GM13977 (cell line): ENCODE data around the gene GALNT16.

Experiments
- DNase-seq: peaks from one replicate; pipeline ENCODE4 v3.0.0; 2012; ENCODE audit warnings: low spot score
- in situ Hi-C: fragments of 300-500 bp; cut with MboI; formaldehyde crosslinking; loops from one replicate; pipeline ENCODE4 v1.12.0; 2022; ENCODE audit warnings: low sequenced_read_pairs, low pct_unique_long_range_greater_than_20kb, mixed read lengths, inconsistent platforms; ENCODE audit not compliant: unreplicated experiment
- TF ChIP-seq, protein P1 (sequence below): IDR thresholded peaks from 2 replicates; pipeline ENCODE4 v1.5.1; 2012; ENCODE audit warnings: mild to moderate bottlenecking, control low read depth; ENCODE audit not compliant: insufficient read depth; ENCODE audit errors: extremely low read depth, missing control alignments

The GALNT16 gene

DNA sequence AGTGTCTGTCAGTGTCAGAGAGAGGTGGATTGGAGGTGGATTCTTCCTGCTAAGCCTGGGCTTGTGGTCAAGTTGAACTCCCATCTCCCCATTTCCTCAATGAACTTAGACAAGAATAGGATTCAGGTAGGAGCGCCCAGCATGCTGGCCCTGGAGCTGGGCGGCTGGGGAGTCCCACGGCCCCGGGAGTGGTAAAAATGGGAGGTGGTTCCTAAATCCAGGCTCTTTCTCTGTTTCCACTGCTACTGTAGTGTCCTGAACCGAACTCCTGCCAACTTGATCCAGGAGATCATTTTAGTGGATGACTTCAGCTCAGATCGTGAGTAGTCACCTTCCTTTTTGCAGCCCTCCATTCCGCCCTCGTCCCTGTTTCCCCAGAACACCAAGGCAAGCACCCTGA is 65.1 kb downstream of the GALNT16 start:
- in situ Hi-C loops, result no loop called here

DNA sequence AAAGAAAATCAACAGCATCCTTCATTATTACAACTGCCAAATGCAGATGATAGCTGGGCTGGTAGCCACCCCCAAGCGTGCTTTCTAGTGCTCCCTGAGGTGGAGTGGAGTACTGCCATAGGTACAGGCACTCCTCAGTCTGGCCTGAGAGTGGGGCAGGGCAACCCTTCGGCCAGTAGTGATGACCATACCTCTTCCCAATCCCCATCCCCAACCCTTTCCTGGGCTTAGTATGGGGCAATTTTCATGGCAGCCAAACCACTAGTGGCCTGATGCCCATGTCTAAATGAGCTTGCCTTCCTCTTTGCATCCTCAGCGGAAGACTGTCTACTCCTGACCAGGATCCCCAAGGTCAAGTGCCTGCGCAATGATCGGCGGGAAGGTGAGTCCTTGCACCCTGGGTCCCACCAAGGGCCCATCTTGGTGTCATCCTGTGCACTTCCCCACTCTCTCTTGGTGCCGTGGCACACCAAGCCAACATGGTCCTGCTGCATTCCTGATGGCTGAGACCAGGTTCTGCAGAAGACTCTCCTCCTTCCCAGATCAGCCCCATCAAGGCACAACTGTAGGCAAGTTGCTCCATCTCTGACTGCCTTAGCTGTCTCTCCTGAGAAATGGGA is 65.8 kb downstream of the GALNT16 start:
- DNase-seq, result no peak
- TF ChIP-seq, protein P1, sequence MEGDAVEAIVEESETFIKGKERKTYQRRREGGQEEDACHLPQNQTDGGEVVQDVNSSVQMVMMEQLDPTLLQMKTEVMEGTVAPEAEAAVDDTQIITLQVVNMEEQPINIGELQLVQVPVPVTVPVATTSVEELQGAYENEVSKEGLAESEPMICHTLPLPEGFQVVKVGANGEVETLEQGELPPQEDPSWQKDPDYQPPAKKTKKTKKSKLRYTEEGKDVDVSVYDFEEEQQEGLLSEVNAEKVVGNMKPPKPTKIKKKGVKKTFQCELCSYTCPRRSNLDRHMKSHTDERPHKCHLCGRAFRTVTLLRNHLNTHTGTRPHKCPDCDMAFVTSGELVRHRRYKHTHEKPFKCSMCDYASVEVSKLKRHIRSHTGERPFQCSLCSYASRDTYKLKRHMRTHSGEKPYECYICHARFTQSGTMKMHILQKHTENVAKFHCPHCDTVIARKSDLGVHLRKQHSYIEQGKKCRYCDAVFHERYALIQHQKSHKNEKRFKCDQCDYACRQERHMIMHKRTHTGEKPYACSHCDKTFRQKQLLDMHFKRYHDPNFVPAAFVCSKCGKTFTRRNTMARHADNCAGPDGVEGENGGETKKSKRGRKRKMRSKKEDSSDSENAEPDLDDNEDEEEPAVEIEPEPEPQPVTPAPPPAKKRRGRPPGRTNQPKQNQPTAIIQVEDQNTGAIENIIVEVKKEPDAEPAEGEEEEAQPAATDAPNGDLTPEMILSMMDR, result no peak
- in situ Hi-C loops, result no loop called here

More for the DNA sequence above, 65.1 kb downstream of the GALNT16 start:
- TF ChIP-seq, protein P1, result no peak
- DNase-seq, result no peak

DNA sequence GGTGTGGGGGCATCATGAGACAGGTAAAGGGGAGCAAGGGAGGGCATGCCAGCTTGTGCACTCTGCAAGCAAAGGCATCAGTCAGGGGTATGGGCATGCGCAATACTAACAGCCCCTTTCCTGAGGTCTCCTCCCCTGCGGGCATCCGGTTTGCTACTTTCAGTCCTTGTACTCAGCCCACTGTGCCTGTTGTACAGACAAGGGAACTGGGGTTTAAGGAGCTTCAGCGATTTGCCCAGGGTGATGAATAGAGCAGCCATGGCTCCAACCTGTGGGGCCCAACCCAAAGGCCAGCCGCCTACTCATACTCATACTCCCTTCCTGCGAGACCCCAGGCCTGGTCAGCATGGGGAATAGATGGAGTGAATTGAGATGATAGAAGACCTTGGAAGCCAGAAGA is 66.7 kb downstream of the GALNT16 start:
- TF ChIP-seq, protein P1, result no peak
- in situ Hi-C loops, result no loop called here
- no peak for DNase-seq

DNA sequence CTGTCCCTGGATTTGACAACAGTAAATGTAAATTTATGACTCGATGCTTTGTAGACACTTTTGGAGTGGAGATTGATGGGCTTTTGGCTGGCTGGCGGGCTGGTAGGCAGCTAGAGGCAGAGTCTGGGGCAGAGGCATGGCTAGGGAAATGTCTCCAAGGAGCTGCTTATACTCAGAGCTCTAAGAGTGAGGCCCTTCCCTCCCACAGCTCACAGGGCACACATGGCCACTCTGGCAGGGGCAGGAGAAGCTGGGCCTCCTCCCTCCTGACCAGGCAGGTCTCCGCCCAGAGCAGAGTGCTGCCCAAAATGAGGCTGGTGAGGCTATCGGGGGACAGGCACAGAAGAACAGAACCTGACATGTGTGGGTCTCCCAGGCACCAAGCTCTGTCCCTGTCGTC is 67.5 kb downstream of the GALNT16 start:
- TF ChIP-seq, protein P1, result no peak
- no peak for DNase-seq
- in situ Hi-C loops, result no loop called here

DNA sequence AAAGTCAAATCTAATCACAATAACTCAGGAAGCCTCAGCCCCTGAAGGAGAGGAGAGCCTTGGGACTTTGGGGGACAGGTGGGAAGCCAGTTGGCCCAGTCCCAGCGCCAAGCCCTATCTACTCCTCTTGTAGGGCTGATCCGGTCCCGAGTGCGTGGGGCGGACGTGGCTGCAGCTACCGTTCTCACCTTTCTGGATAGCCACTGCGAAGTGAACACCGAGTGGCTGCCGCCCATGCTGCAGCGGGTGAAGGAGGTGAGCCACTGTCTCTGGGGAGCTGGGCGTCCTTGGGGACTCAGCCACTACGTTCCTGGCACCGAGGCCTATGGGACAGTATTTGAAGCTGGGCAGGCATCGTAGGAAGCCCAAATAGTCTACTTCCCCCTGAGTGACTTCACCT is 68.4 kb downstream of the GALNT16 start:
- in situ Hi-C loops, result no loop called here
- DNase-seq, result no peak

DNA sequence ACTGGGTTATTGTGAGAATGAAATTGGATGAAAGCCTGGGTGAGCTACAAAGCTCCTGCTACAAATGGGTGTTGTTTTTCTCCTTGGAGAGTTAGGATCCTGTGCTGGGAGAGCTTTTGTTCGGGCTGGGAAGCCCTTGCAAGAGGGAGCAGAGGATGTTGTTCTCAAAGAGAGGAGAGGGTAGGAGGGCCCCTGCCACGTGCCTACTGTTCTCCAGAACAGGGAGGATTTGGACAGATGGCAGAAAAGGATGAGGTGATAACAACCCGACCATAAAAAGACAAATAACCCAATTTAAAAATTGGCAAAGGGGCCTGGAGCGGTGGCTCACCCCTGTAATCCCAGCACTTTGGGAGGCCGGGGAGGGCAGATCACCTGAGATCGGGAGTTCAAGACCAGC is 68.8 kb downstream of the GALNT16 start:
- in situ Hi-C loops, result no loop called here
- no peak for DNase-seq
- TF ChIP-seq, protein P1, result no peak

More for the DNA sequence above, 68.4 kb downstream of the GALNT16 start:
- TF ChIP-seq, protein P1, result no peak
